ENCODE results near the gene TMPRSS6.

- no peak for TF ChIP-seq CTCF (IDR thresholded peaks at IDR 0.05)
- no peak for TF ChIP-seq POLR2A (IDR thresholded peaks at IDR 0.05; ENCODE audit: low read depth)
- no peak for TF ChIP-seq POLR2AphosphoS5 (IDR thresholded peaks at IDR 0.05)
These were observed 42.1 kb downstream of the TMPRSS6 start for GRCh38 chr22:37067428-37067827.

All from esophagus muscularis mucosa (tissue), 3 donors.